ENCODE measurements around the gene LINC00237.

GRCh38 chr20:21077809-21078345 lies 28.3 kb downstream of the LINC00237 start:
- TF ChIP-seq POLR2A (IDR thresholded peaks at IDR 0.05) (no peak), CTCF (IDR thresholded peaks at IDR 0.05) (no peak)

All from ovary (tissue), 3 donors.